NCI-H748 treated with DMSO at 0.1 percent for 48 hours (cell line): Measurements from ENCODE around the gene NCBP2.
"Not testable (repeated sequence)": the region's sequence is repeated elsewhere in the genome, so short reads cannot be mapped to it uniquely, and the experiment has no call there.

Source experiments
- DNase-seq: peaks from one replicate; lab custom pipeline; 2025; lab: John Stamatoyannopoulos, UW

The NCBP2 gene

GRCh38 chr3:196968233-196969133 lies 26.2 kb upstream of the NCBP2 start, which contains the start of gene PIGZ:
TSS of gene PIGZ (minus strand) at chr3:196968833. CDS start at chr3:196952031, 16,802 bp downstream.
- no peak for DNase-seq

- DNase-seq = no peak
These were observed 25.3 kb upstream of the NCBP2 start for GRCh38 chr3:196967412-196968232.

- DNase-seq = no peak
These were observed 24.4 kb upstream of the NCBP2 start for GRCh38 chr3:196966526-196967401.

GRCh38 chr3:196965804-196966173 lies 23.5 kb upstream of the NCBP2 start:
- DNase-seq = no peak

- DNase-seq = no peak
These were observed 22.9 kb upstream of the NCBP2 start for GRCh38 chr3:196965112-196965803.

GRCh38 chr3:196963631-196963953 lies 21.3 kb upstream of the NCBP2 start:
- DNase-seq = no peak

- no peak for DNase-seq
These were observed 20.8 kb upstream of the NCBP2 start for GRCh38 chr3:196962930-196963630.

GRCh38 chr3:196962108-196962929 lies 20.0 kb upstream of the NCBP2 start:
- no peak for DNase-seq

- DNase-seq = no peak
These were observed 12.5 kb upstream of the NCBP2 start for GRCh38 chr3:196954832-196955231.

GRCh38 chr3:196951371-196951770 lies 9.0 kb upstream of the NCBP2 start:
- DNase-seq = no peak

GRCh38 chr3:196949750-196950149 lies 7.4 kb upstream of the NCBP2 start:
- DNase-seq = no peak

GRCh38 chr3:196949285-196949619 lies 6.9 kb upstream of the NCBP2 start:
- DNase-seq = no peak

GRCh38 chr3:196948442-196949284 lies 6.3 kb upstream of the NCBP2 start:
- no peak for DNase-seq

- DNase-seq = no peak
These were observed 5.6 kb upstream of the NCBP2 start for GRCh38 chr3:196947860-196948441.

GRCh38 chr3:196947136-196947859 lies 5.0 kb upstream of the NCBP2 start:
- DNase-seq = no peak

GRCh38 chr3:196944037-196944790 lies 1.9 kb upstream of the NCBP2 start:
- DNase-seq = not testable (repeated sequence)

- no peak for DNase-seq
These were observed 568 bp upstream of the NCBP2 start for GRCh38 chr3:196942915-196943277.
